Astrocyte (in vitro differentiated cells and primary cell): ENCODE results near the gene BET1.

Source experiments
- CTCF ChIP-seq: IDR thresholded peaks from 2 replicates; pipeline ENCODE4 v1.5.1; 2011; ENCODE audit warnings: low read depth, mild to moderate bottlenecking, inconsistent platforms, low read length, moderate library complexity; ENCODE audit not compliant: insufficient read depth
- EZH2 ChIP-seq: IDR thresholded peaks from 2 replicates; pipeline ENCODE4 v1.6.1; 2012; ENCODE audit warnings: mild to moderate bottlenecking, low read length, inconsistent platforms; ENCODE audit not compliant: insufficient read depth

- TF ChIP-seq CTCF (no peak), EZH2 (no peak)
Observed at GRCh38 chr7:93972029-93972725, 32.0 kb downstream of the BET1 start.
